SK-N-SH (cell line): Measurements from ENCODE around the gene EHMT2. TPM values are rescaled to one million over a fixed set of nuclear protein-coding genes. Genes with fewer than 3 reads are reported as not detected.
A peak's percentile ranks its signal among the peaks of the same experiment; 100 is the strongest.

Source experiments
- CTCF ChIA-PET: fragments of 300-600, 350-600 bp; formaldehyde crosslinking; extraction: SDS; loops from one replicate; lab custom pipeline; 2021; lab: Yijun Ruan, JAX
- POLR2A ChIA-PET: fragments of 350-600 bp; sonication (Branson Sonifier 250); formaldehyde crosslinking; extraction: SDS; loops from one replicate; lab custom pipeline; 2020; ENCODE audit warnings: antibody characterized with exemption, inconsistent platforms; lab: Yijun Ruan, JAX
- DNase-seq: peaks from one replicate; pipeline ENCODE4 v3.0.0; 2012
- H2AFZ ChIP-seq: fragments of 200-600 bp; sonication (generic); 2 replicates; pipeline ENCODE4 v1.8.1; 2016; ENCODE audit warnings: antibody characterized with exemption, mild to moderate bottlenecking, low read depth
- H3F3A ChIP-seq: fragments of 200-600 bp; sonication (generic); replicated peaks from 2 replicates; pipeline ENCODE3; 2016; ENCODE audit warnings: antibody characterized with exemption, mild to moderate bottlenecking; ENCODE audit not compliant: insufficient read depth
- H3K27ac ChIP-seq, 2 experiments: fragments of 200-500 bp in 1 of 2; fragments of 200-600 bp in 1 of 2; sonication (Bioruptor generic) in 1 of 2; sonication (generic), shearing (Covaris generic) in 1 of 2; 2 replicates each; pipeline versions ENCODE4 v1.5.1 to v1.6.1; 2014 to 2016; ENCODE audit warnings: low read depth in 2 of 2, inconsistent platforms in 1 of 2, low read length in 1 of 2, mild to moderate bottlenecking in 1 of 2, mixed read lengths in 1 of 2
- H3K27me3 ChIP-seq: fragments of 200-600 bp; sonication (generic), shearing (Covaris generic); 2 replicates; pipeline ENCODE4 v1.6.1; 2016; ENCODE audit warnings: mixed run types; ENCODE audit not compliant: insufficient read depth
- H3K36me3 ChIP-seq, 2 experiments: fragments of 200-500 bp in 1 of 2; fragments of 200-600 bp in 1 of 2; sonication (Bioruptor generic) in 1 of 2; sonication (generic) in 1 of 2; replicated peaks in 1 of 2; 2 replicates each; pipeline versions ENCODE3 to v1.5.1; 2014 to 2016; ENCODE audit warnings: low read length in 1 of 2, mild to moderate bottlenecking in 1 of 2; ENCODE audit not compliant: insufficient read depth in 2 of 2, control insufficient read depth in 1 of 2
- H3K4me1 ChIP-seq, 2 experiments: fragments of 200-500 bp in 1 of 2; fragments of 200-600 bp in 1 of 2; sonication (Bioruptor generic) in 1 of 2; sonication (generic), shearing (Covaris generic) in 1 of 2; 2 replicates each; pipeline versions ENCODE4 v1.5.1 to v1.6.1; 2014 to 2016; ENCODE audit warnings: low read depth in 1 of 2, low read length in 1 of 2, mixed run types in 1 of 2; ENCODE audit not compliant: insufficient read depth in 2 of 2, control insufficient read depth in 1 of 2
- H3K4me2 ChIP-seq: fragments of 200-600 bp; sonication (generic), shearing (Covaris generic); 2 replicates; pipeline ENCODE4 v1.6.1; 2017; ENCODE audit warnings: mixed run types
- H3K4me3 ChIP-seq, 2 experiments: fragments of 200-500 bp in 1 of 2; fragments of 200-600 bp in 1 of 2; sonication (Bioruptor generic) in 1 of 2; sonication (generic), shearing (Covaris generic) in 1 of 2; 2 replicates each; pipeline versions ENCODE4 v1.5.1 to v1.8.1; 2014 to 2016; ENCODE audit warnings: low read depth in 2 of 2, inconsistent platforms in 1 of 2, low read length in 1 of 2, mild to moderate bottlenecking in 1 of 2, mixed read lengths in 1 of 2, moderate library complexity in 1 of 2
- H3K79me2 ChIP-seq: fragments of 200-600 bp; sonication (generic); 2 replicates; pipeline ENCODE4 v1.8.1; 2017; ENCODE audit warnings: mild to moderate bottlenecking; ENCODE audit not compliant: insufficient read depth
- H3K9ac ChIP-seq: fragments of 200-600 bp; sonication (generic); 2 replicates; pipeline ENCODE4 v1.6.1; 2017; ENCODE audit warnings: mixed run types
- H3K9me2 ChIP-seq: fragments of 200-600 bp; sonication (generic); 2 replicates; pipeline ENCODE4 v1.6.1; 2017; ENCODE audit warnings: mixed run types
- H3K9me3 ChIP-seq: fragments of 200-600 bp; sonication (generic); 2 replicates; pipeline ENCODE4 v1.6.1; 2017; ENCODE audit warnings: mixed run types, mild to moderate bottlenecking, moderate library complexity
- H4K20me1 ChIP-seq: fragments of 200-600 bp; sonication (generic); 2 replicates; pipeline ENCODE4 v1.6.1; 2017; ENCODE audit warnings: mild to moderate bottlenecking, mixed run types; ENCODE audit not compliant: insufficient read depth
- CHD2 ChIP-seq: fragments of 150-350 bp; IDR thresholded peaks from 2 replicates; pipeline ENCODE4 v1.6.1; 2018; ENCODE audit warnings: low read length; ENCODE audit not compliant: partially characterized antibody
- CTCF ChIP-seq: fragments of 200-600 bp; sonication (generic); IDR thresholded peaks from 2 replicates; pipeline ENCODE4 v1.6.1; 2017; ENCODE audit warnings: antibody characterized with exemption, mild to moderate bottlenecking, moderate library complexity
- FOSL2 ChIP-seq: IDR thresholded peaks from 2 replicates; pipeline ENCODE4 v1.4.0; 2012; ENCODE audit warnings: low read depth, mild to moderate bottlenecking, moderate library complexity, borderline replicate concordance
- FOXM1 ChIP-seq: IDR thresholded peaks from 2 replicates; pipeline ENCODE4 v1.4.0; 2012; ENCODE audit warnings: low read depth, mild to moderate bottlenecking
- GABPA ChIP-seq: IDR thresholded peaks from 2 replicates; pipeline ENCODE4 v1.4.0; 2012; ENCODE audit warnings: low read depth, mild to moderate bottlenecking
- GATA2 ChIP-seq: sonication (generic); formaldehyde crosslinking; IDR thresholded peaks from 2 replicates; pipeline ENCODE4 v1.5.0; 2020; ENCODE audit warnings: mild to moderate bottlenecking, missing genetic modification reagents
- IRF3 ChIP-seq: fragments of 150-350 bp; IDR thresholded peaks from 2 replicates; pipeline ENCODE4 v1.6.1; 2016; ENCODE audit warnings: mild to moderate bottlenecking, low read depth, low read length
- JUND ChIP-seq: IDR thresholded peaks from 2 replicates; pipeline ENCODE4 v1.4.0; 2012
- MAX ChIP-seq: IDR thresholded peaks from 2 replicates; pipeline ENCODE4 v1.4.0; 2012; ENCODE audit warnings: low read depth
- MEF2A ChIP-seq: IDR thresholded peaks from 2 replicates; pipeline ENCODE4 v1.4.0; 2012; ENCODE audit warnings: low read depth, borderline replicate concordance
- MXI1 ChIP-seq: IDR thresholded peaks from 2 replicates; pipeline ENCODE4 v1.6.1; 2012; ENCODE audit warnings: mild to moderate bottlenecking, low read depth, low read length, improper control_type of control experiment
- NFIC ChIP-seq: IDR thresholded peaks from 2 replicates; pipeline ENCODE4 v1.4.0; 2012; ENCODE audit warnings: borderline replicate concordance
- NRF1 ChIP-seq: IDR thresholded peaks from 2 replicates; pipeline ENCODE4 v1.6.1; 2012; ENCODE audit warnings: low read depth, mild to moderate bottlenecking, low read length
- RAD21 ChIP-seq: IDR thresholded peaks from 2 replicates; pipeline ENCODE4 v1.6.1; 2012; ENCODE audit warnings: mild to moderate bottlenecking, low read length
- SIN3A ChIP-seq: IDR thresholded peaks from 2 replicates; pipeline ENCODE4 v1.6.1; 2012; ENCODE audit warnings: low read depth, mild to moderate bottlenecking, low read length, moderate library complexity, borderline replicate concordance
- TCF12 ChIP-seq: IDR thresholded peaks from 2 replicates; pipeline ENCODE4 v1.4.0; 2012
- TEAD4 ChIP-seq: IDR thresholded peaks from 2 replicates; pipeline ENCODE4 v1.4.0; 2012; ENCODE audit warnings: mild to moderate bottlenecking, borderline replicate concordance; ENCODE audit not compliant: insufficient read depth
- USF1 ChIP-seq: IDR thresholded peaks from 2 replicates; pipeline ENCODE4 v1.4.0; 2012; ENCODE audit warnings: low read depth, borderline replicate concordance
- YY1 ChIP-seq: IDR thresholded peaks from 2 replicates; pipeline ENCODE4 v1.4.0; 2012; ENCODE audit warnings: low read depth, mild to moderate bottlenecking
- ZBTB33 ChIP-seq: IDR thresholded peaks from 2 replicates; pipeline ENCODE4 v1.4.0; 2012; ENCODE audit warnings: low read depth, borderline replicate concordance
- WGBS: methylation state at CpG from one replicate; pipeline ENCODE4 v1.1.6; 2017; ENCODE audit warnings: low lambda C conversion rate; 5-methylcytosine and 5-hydroxymethylcytosine counted together
- polyA plus RNA-seq, 3 experiments: library from polyadenylated mRNA; depleted of rRNA; stranded (reverse); fragments of >200 nt; gene quantifications; 2 replicates each; pipeline ENCODE4 v1.2.3, GENCODE V29; 2012
- TF ChIP-seq, protein P1 (sequence below): fragments of 150-350 bp; IDR thresholded peaks from 2 replicates; pipeline ENCODE4 v1.6.1; 2017; ENCODE audit warnings: antibody characterized with exemption, low read length, low read depth, borderline replicate concordance

EHMT2 gene
- polyA plus RNA-seq, 1 of the 3 experiments (the other 2 are of a cell fraction), result 72.0 TPM

DNA sequence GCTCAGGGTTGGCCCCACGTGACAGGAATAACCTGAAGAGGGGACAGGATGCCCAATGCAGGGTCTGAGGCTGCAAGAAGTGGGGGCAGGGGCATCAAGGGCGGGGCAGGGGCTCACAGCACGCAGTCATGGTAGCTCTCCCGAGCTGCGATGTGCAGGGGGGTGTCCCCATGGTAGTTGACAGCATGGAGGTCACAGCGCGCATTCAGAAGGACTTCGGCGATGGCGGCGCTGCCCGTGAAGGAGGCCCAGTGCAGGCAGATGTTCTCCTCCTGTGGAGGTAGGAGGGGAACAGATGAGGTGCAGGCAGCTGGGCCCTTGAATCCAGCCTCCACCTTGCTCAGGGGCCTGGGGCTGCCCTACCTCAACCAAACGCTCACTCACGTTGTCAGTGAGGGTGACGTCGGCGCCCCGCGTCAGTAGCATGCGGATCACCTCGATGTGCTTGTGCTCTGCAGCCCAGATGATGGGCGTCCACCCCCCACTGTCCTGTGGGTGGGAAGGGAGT, 12.9 kb downstream of the EHMT2 start (continued):
- TF ChIP-seq USF1 (no peak), RAD21 (no peak), GABPA (no peak), SIN3A (no peak)

DNA sequence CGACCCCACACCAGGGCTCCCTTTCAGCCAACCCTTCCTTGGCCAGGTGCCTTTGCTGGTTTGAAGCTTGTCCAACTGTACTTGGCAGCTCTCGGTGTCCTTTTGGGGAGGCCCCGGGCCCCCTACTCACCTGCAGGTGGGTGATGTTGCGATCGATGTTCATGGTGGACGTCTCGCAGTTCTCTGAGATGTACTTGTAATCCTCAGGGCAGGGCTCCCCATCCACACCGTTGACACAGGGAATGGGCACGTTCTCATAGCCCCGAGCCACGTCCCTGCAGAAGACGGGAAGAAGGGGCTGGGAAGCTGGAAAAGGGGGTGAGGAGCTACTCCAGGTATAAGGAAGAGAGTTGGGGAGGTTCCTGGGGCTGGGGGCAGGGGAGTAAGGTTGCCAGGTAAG, 13.8 kb downstream of the EHMT2 start:
- no peaks in the 10 kb centered on the region for H3K9me2 ChIP-seq
- H3K4me3 ChIP-seq, result no peak overlapping the region
- DNase-seq, result peak; percentile 7
- H3F3A ChIP-seq, result peaks cover 5% of the 10 kb centered on the region
- H3K4me1 ChIP-seq, result no peaks in the 10 kb centered on the region
- H3K9me3 ChIP-seq, result no peaks in the 10 kb centered on the region
- H3K9ac ChIP-seq, result no peak overlapping the region
- no peaks in the 10 kb centered on the region for H4K20me1 ChIP-seq
- no peak overlapping the region for H3K27ac ChIP-seq
- no peaks in the 10 kb centered on the region for H3K27me3 ChIP-seq
- TF ChIP-seq MXI1 (no peak), FOSL2 (no peak), NFIC (no peak), GATA2 (CRISPR knock-in tag) (no peak), TEAD4 (no peak), TCF12 (no peak), CTCF (no peak), JUND (no peak), FOXM1 (no peak), MAX (no peak), YY1 (no peak), ZBTB33 (no peak), NRF1 (no peak), MEF2A (no peak), CHD2 (no peak), IRF3 (no peak)
- TF ChIP-seq, protein P1, sequence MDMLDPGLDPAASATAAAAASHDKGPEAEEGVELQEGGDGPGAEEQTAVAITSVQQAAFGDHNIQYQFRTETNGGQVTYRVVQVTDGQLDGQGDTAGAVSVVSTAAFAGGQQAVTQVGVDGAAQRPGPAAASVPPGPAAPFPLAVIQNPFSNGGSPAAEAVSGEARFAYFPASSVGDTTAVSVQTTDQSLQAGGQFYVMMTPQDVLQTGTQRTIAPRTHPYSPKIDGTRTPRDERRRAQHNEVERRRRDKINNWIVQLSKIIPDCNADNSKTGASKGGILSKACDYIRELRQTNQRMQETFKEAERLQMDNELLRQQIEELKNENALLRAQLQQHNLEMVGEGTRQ, result no peak
- no peak overlapping the region for H3K4me2 ChIP-seq
- ChIA-PET POLR2A (interaction anchor here (0.5 to 1.1 kb wide), 2 partner anchors 19 to 228 kb away, joined by 3 read pairs; partner anchors contain the start of gene APOM), CTCF (interaction anchor here (1.0 kb wide), 2 partner anchors 8 to 19 kb away, joined by 3 to 4 read pairs; no protein-coding TSS in a partner anchor)
- no peak overlapping the region for H2AFZ ChIP-seq
- H3K79me2 ChIP-seq, result no peaks in the 10 kb centered on the region
- peaks cover 14 to 73% of the 10 kb centered on the region in 2 experiments for H3K36me3 ChIP-seq
- 95% methylated on average over 7 of the region's 12 CpGs for WGBS
